ENCODE measurements around the gene DNAH2.

Gene DNAH2

GRCh38 chr17:7727886-7728285 lies 10.3 kb downstream of the DNAH2 start:
- no peak for DNase-seq

GRCh38 chr17:7729816-7730215 lies 12.3 kb downstream of the DNAH2 start:
- no peak for DNase-seq

GRCh38 chr17:7732981-7733539 lies 15.5 kb downstream of the DNAH2 start:
- DNase-seq = no peak

GRCh38 chr17:7737601-7738000 lies 20.1 kb downstream of the DNAH2 start:
- DNase-seq = no peak

- DNase-seq = no peak
These were observed 22.2 kb downstream of the DNAH2 start for GRCh38 chr17:7739746-7740145.

- DNase-seq = no peak
These were observed 23.0 kb downstream of the DNAH2 start for GRCh38 chr17:7740481-7741001.

GRCh38 chr17:7742729-7743128 lies 25.2 kb downstream of the DNAH2 start:
- no peak for DNase-seq

- DNase-seq = no peak
These were observed 26.9 kb downstream of the DNAH2 start for GRCh38 chr17:7744416-7744815.

- DNase-seq = no peak
These were observed 28.4 kb downstream of the DNAH2 start for GRCh38 chr17:7745748-7746470.

- DNase-seq = no peak
These were observed 30.1 kb downstream of the DNAH2 start for GRCh38 chr17:7747635-7748071.

GRCh38 chr17:7748076-7748775 lies 30.7 kb downstream of the DNAH2 start:
- no peak for DNase-seq

GRCh38 chr17:7750321-7750821 lies 32.8 kb downstream of the DNAH2 start:
- no peak for DNase-seq

- DNase-seq = no peak
These were observed 37.1 kb downstream of the DNAH2 start for GRCh38 chr17:7754656-7755055.

GRCh38 chr17:7755095-7755890 lies 37.7 kb downstream of the DNAH2 start:
- DNase-seq = no peak

GRCh38 chr17:7756968-7757367 lies 39.4 kb downstream of the DNAH2 start:
- no peak for DNase-seq

- DNase-seq = no peak
These were observed 46.4 kb downstream of the DNAH2 start for GRCh38 chr17:7763919-7764318.

- no peak for DNase-seq
These were observed 49.5 kb downstream of the DNAH2 start for GRCh38 chr17:7767004-7767403.

- DNase-seq = no peak
These were observed 50.0 kb downstream of the DNAH2 start for GRCh38 chr17:7767405-7768021.

GRCh38 chr17:7769854-7770253 lies 52.3 kb downstream of the DNAH2 start:
- no peak for DNase-seq

- DNase-seq = no peak
These were observed 56.5 kb downstream of the DNAH2 start for GRCh38 chr17:7774055-7774521.

- no peak for DNase-seq
These were observed 57.5 kb downstream of the DNAH2 start for GRCh38 chr17:7775051-7775450.

GRCh38 chr17:7777017-7777416 lies 59.5 kb downstream of the DNAH2 start:
- DNase-seq = no peak

All from NCI-H526 treated with DMSO at 0.1 percent for 48 hours (cell line).